Activated naive CD4-positive, alpha-beta T cell treated with anti-CD3 and anti-CD28 coated beads for 36 hours (primary cell): ENCODE measurements around the gene OPCML. TPM values are rescaled to one million over a fixed set of nuclear protein-coding genes. Genes with fewer than 3 reads are reported as not detected.

Experiments
- CTCF ChIA-PET: fragments of 350-600 bp; sonication (Branson Sonifier 250); formaldehyde crosslinking; loops from one replicate; lab custom pipeline; 2021; ENCODE audit warnings: antibody characterized with exemption; lab: Charles Lee
- DNase-seq: peaks from one replicate; pipeline ENCODE4 v3.0.0-alpha.2; 2020
- H3K27ac Mint-ChIP-seq: one replicate; pipeline ENCODE4 v1.8.0; 2021; ENCODE audit warnings: mild to moderate bottlenecking, mixed read lengths
- H3K27me3 Mint-ChIP-seq: one replicate; pipeline ENCODE4 v1.8.0; 2021; ENCODE audit warnings: low read depth, mixed read lengths
- H3K36me3 Mint-ChIP-seq: one replicate; pipeline ENCODE4 v1.8.0; 2021; ENCODE audit warnings: low read depth, mixed read lengths
- H3K4me1 Mint-ChIP-seq: one replicate; pipeline ENCODE4 v1.8.0; 2021; ENCODE audit warnings: low read depth, mixed read lengths
- H3K4me3 Mint-ChIP-seq: one replicate; pipeline ENCODE4 v1.8.0; 2021; ENCODE audit warnings: mild to moderate bottlenecking, moderate library complexity, mixed read lengths
- H3K9me3 Mint-ChIP-seq: one replicate; pipeline ENCODE4 v1.8.0; 2021; ENCODE audit warnings: mixed read lengths
- intact Hi-C: fragments of 100-400 bp; cut with micrococcal nuclease; formaldehyde crosslinking; loops from one replicate; pipeline ENCODE4 v1.15.1; 2023
- total RNA-seq, 2 experiments: library from RNA; stranded (reverse); gene quantifications; one replicate each; pipeline ENCODE4 v1.2.3, GENCODE V29; 2021

The OPCML gene
- total RNA-seq, 2 experiments from 2014 or later: not detected

DNA sequence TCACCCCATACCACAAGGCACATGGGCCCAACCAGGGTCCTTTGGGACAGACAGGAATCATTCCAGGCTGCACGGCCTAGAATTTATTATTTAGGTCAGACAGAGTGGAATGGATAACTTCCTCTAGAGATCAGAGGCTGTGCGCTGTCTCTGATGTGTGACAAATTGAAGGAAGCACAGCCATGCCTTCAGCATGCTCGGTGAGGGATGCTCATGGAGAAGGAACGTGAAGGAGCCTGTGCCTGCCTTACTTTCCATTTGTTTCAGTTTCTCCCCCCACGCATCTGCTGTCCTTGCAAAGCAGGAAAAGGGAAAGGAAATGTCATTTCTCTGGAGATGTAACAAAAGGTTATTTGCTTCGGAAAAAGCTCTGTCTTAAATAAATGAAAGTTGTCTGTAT, 644.1 kb downstream of the OPCML start:
- no peak for DNase-seq
- intact Hi-C loops: no loop called here
- CTCF ChIA-PET: interaction anchor here (0.6 kb wide), 1 partner anchor 965 kb away, joined by 3 read pairs; no protein-coding TSS in a partner anchor
- peaks cover 5% of the 10 kb centered on the region for H3K27me3 Mint-ChIP-seq
- H3K4me1 Mint-ChIP-seq: no peaks in the 10 kb centered on the region
- H3K27ac Mint-ChIP-seq: no peak overlapping the region
- H3K9me3 Mint-ChIP-seq: peaks cover 2% of the 10 kb centered on the region
- no peaks in the 10 kb centered on the region for H3K36me3 Mint-ChIP-seq
- H3K4me3 Mint-ChIP-seq: no peak overlapping the region

DNA sequence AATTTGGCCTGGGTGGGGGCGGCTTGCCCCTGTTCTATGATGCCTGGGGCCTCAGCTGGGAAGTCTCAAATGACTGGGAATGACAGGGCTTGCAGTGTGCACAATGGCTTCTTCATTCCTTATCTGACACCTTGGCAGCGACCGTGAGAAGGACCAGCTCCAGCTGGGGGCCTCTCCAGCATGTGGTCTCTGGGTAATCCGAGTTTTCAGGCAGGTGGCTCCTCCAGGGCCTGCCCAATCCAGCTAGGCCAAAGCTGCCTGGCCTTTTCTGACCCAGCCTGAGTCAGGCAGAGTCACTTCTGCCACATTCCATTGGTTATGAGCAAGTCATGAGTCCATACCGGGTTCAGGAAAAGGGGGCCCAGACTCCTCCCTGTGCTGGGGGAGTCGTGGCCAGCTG, 646.0 kb downstream of the OPCML start:
- Mint-ChIP-seq H3K27me3 (peaks cover 5% of the 10 kb centered on the region), H3K27ac (no peak overlapping the region), H3K4me1 (no peaks in the 10 kb centered on the region), H3K36me3 (no peaks in the 10 kb centered on the region), H3K9me3 (no peaks in the 10 kb centered on the region), H3K4me3 (no peak overlapping the region)
- CTCF ChIA-PET: no interaction called here
- intact Hi-C loops: no loop called here
- DNase-seq: no peak

- Mint-ChIP-seq H3K4me1 (no peaks in the 10 kb centered on the region), H3K27me3 (peaks cover 3% of the 10 kb centered on the region), H3K36me3 (no peaks in the 10 kb centered on the region), H3K9me3 (no peaks in the 10 kb centered on the region), H3K4me3 (no peak overlapping the region), H3K27ac (no peak overlapping the region)
- DNase-seq: no peak
- CTCF ChIA-PET: no interaction called here
- intact Hi-C loops: no loop called here
Observed at GRCh38 chr11:132883241-132883640, 649.1 kb downstream of the OPCML start.

DNA sequence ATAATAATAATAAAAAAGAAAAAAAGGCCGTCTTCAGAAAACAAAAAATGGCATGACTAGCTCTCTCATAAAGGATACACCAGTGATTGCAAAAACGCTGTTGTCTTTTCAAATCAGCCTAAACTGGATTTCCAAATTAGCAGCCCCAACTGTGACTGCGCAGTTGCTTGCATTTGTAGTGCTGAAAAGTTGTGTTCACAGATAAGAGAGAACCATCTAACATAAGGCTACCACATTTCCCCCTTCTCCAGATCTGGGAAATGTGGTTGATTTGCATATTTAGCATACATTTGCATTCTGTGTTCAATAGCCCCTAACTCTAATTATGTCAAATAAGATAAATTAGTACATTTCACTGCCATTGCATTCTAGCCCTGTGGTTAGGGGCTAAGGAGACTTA, 650.7 kb downstream of the OPCML start:
- Mint-ChIP-seq H3K27me3 (no peaks in the 10 kb centered on the region), H3K4me3 (no peak overlapping the region), H3K4me1 (no peaks in the 10 kb centered on the region), H3K27ac (no peak overlapping the region), H3K36me3 (no peaks in the 10 kb centered on the region), H3K9me3 (no peaks in the 10 kb centered on the region)
- CTCF ChIA-PET: no interaction called here
- DNase-seq: no peak
- intact Hi-C loops: no loop called here

DNA sequence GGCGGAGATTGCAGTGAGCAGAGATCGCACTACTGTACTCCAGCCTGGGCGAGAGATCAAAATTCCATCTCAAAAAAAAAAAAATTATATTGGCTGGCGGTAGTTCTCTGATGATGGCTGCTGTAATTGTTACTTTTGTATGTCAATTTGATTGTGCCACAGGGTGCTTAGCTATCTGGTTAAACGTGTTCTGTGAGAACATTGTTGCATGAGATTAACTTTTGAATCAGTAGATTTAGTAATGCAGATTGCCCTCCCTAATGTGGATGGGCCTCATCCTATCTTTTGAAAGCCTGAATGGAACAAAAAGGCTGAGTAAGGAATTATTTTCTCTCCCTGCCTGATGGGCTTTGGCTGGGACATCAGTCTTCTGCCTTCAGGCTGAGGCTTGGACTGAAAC, 654.2 kb downstream of the OPCML start:
- Mint-ChIP-seq H3K27ac (no peak overlapping the region), H3K36me3 (no peaks in the 10 kb centered on the region), H3K4me3 (no peak overlapping the region), H3K4me1 (no peaks in the 10 kb centered on the region), H3K9me3 (no peaks in the 10 kb centered on the region), H3K27me3 (no peaks in the 10 kb centered on the region)
- intact Hi-C loops: no loop called here
- CTCF ChIA-PET: interaction anchor here (0.6 to 0.7 kb wide), 2 partner anchors 9 to 46 kb away, joined by 3 read pairs; no protein-coding TSS in a partner anchor
- no peak for DNase-seq

DNA sequence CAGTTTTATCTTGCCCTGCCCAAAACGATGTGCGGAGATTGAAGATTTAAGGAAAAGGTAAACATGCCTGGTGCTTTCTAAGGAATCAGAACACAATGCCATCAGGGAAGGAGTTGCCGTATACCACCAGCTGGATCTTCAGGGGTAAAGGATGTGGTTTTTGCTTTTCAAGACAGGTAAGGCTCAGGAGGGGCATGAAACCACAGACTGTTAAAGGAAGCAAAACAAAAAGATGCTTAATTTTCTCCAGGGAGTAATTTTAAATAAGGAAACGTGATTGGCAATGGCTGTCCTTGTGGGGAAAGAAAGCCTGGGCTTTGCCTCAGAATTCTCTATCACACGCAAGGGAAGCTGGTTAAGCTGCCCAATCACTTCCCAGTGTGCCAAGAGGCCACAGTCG, 655.6 kb downstream of the OPCML start:
- no peak for DNase-seq
- no peaks in the 10 kb centered on the region for H3K9me3 Mint-ChIP-seq
- H3K4me3 Mint-ChIP-seq: no peak overlapping the region
- H3K4me1 Mint-ChIP-seq: no peaks in the 10 kb centered on the region
- H3K36me3 Mint-ChIP-seq: no peaks in the 10 kb centered on the region
- H3K27me3 Mint-ChIP-seq: no peaks in the 10 kb centered on the region
- CTCF ChIA-PET: no interaction called here
- intact Hi-C loops: no loop called here
- H3K27ac Mint-ChIP-seq: no peak overlapping the region

DNA sequence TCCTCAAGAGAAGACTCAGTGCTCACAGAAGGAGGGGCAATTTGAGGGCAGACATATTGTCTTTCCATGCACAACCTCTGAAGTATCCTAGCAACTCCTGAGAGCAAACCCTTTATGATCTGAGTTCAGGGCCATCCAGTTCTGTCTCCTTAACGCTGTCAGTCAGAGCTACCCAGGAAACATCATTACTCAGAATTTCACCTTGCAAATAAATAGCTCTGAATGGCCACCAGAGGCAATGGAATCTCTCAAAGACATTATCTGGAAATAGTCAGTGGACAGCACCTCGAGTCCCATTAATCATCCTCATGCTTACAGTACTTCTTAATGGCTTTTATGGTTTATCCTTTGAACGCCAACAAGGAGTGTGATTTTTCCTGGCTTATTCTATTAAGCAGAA, 656.1 kb downstream of the OPCML start:
- no peak for DNase-seq
- H3K27me3 Mint-ChIP-seq: no peaks in the 10 kb centered on the region
- H3K4me1 Mint-ChIP-seq: no peaks in the 10 kb centered on the region
- no peaks in the 10 kb centered on the region for H3K36me3 Mint-ChIP-seq
- no peaks in the 10 kb centered on the region for H3K9me3 Mint-ChIP-seq
- CTCF ChIA-PET: no interaction called here
- no peak overlapping the region for H3K27ac Mint-ChIP-seq
- intact Hi-C loops: no loop called here
- H3K4me3 Mint-ChIP-seq: no peak overlapping the region

GRCh38 chr11:132874638-132875037, 657.7 kb downstream of the OPCML start:
- intact Hi-C loops: no loop called here
- Mint-ChIP-seq H3K27ac (no peak overlapping the region), H3K9me3 (no peaks in the 10 kb centered on the region), H3K4me3 (no peak overlapping the region), H3K36me3 (no peaks in the 10 kb centered on the region), H3K27me3 (no peaks in the 10 kb centered on the region), H3K4me1 (no peaks in the 10 kb centered on the region)
- no peak for DNase-seq
- CTCF ChIA-PET: interaction anchor here (0.9 kb wide), 1 partner anchor 65 kb away, joined by 4 read pairs; no protein-coding TSS in a partner anchor

DNA sequence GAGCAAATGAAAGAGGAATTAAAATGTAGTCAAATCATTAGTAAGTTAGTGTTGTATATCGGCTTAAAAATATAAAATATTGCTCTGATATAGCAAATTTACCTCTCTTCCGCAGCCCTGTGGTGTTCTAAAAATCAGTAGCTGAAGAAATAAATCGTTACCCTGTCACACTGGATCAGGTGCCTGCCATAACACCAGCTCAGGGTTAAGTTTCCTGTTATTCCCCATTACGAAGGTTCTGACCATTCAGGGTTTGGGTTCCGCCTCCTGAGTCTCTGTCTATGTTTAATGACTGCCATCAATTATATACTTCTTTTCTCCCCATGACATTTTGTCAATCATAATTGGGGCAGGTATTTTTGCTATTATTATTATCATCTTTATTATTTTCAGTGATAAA, 658.5 kb downstream of the OPCML start:
- no peaks in the 10 kb centered on the region for H3K36me3 Mint-ChIP-seq
- H3K27me3 Mint-ChIP-seq: no peaks in the 10 kb centered on the region
- no peaks in the 10 kb centered on the region for H3K9me3 Mint-ChIP-seq
- H3K4me1 Mint-ChIP-seq: no peaks in the 10 kb centered on the region
- DNase-seq: no peak
- intact Hi-C loops: no loop called here
- CTCF ChIA-PET: no interaction called here
- H3K27ac Mint-ChIP-seq: no peak overlapping the region
- H3K4me3 Mint-ChIP-seq: no peak overlapping the region

DNA sequence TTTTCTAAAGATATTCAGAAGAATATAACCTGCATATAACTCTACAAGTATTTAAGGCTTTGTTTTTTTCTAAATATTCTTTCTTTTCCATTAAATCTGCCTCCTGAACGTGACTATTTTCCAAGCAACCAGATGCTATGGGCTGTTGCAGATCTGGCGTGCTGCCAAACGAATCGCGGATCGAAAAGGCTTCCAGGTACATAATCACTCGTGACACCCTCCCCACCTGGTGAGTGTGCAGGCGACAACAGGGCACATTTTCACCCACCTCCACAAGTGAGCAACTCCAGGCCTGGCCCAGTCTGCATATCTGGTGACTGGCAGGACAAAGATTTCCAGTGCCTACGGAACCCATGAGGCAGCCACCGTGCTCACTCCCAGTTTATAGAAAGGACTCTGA, 660.1 kb downstream of the OPCML start:
- Mint-ChIP-seq H3K36me3 (no peaks in the 10 kb centered on the region), H3K27me3 (no peaks in the 10 kb centered on the region), H3K27ac (no peak overlapping the region), H3K9me3 (no peaks in the 10 kb centered on the region), H3K4me3 (no peak overlapping the region), H3K4me1 (no peaks in the 10 kb centered on the region)
- CTCF ChIA-PET: no interaction called here
- DNase-seq: no peak
- intact Hi-C loops: no loop called here

DNA sequence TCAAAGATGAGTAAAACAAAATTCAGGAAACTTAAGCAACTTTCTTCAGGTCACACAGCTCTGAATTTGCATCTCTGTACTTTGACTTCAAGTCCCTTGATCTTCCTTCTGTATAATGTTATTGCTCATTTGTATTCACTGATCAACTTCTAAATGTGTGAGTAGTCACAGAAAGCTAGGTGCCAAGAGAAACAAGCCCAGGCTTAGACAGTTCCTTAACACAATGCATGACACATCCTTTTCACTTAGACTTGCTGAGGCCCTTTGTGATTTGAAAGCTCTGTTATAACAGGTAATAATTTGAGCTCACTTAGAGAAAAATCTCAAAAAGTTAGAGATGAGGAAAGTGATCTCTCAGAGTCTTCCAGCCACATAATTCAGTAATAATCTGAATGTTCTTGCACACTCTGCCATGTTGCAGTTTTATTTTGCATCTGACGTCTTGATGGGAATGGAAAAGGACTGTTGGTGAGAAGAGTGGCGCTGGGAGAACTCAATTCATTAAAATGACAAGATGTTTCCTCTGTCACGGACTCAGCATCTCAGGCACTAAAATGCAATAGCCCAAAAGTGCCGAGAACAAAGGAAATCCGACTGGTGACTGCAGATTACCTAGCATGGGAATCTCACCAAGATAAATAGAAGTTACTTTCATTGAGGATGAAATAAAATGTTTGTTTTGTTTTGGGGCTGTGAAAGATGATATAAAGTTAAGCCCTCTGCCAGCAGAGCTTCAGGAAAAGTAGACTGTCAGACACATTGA, 665.3 kb downstream of the OPCML start:
- Mint-ChIP-seq H3K4me3 (no peak overlapping the region), H3K9me3 (no peaks in the 10 kb centered on the region), H3K36me3 (no peaks in the 10 kb centered on the region), H3K27ac (no peak overlapping the region), H3K27me3 (no peaks in the 10 kb centered on the region), H3K4me1 (no peaks in the 10 kb centered on the region)
- CTCF ChIA-PET: no interaction called here
- no peak for DNase-seq
- intact Hi-C loops: no loop called here

DNA sequence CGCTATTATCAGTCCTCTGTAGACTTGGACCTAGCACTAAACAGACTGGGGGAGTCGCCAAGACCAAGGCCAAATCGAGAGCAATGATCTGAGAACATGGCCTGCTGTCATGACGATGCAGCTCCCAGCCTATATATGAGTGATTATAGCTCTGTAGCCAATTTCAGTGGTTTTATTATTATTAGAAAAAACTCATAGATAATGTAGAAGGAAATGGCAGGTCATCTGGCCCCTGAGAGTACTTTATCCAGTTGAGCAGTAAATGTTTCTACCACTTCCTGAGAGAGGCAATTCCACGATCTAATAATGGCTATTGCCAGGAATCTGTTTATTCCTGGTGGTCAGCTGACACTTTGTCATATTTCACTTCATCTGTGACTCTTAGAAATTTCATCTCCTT, 666.7 kb downstream of the OPCML start:
- H3K9me3 Mint-ChIP-seq: no peaks in the 10 kb centered on the region
- H3K27me3 Mint-ChIP-seq: no peaks in the 10 kb centered on the region
- no peaks in the 10 kb centered on the region for H3K36me3 Mint-ChIP-seq
- no peak overlapping the region for H3K27ac Mint-ChIP-seq
- DNase-seq: no peak
- H3K4me3 Mint-ChIP-seq: no peak overlapping the region
- no peaks in the 10 kb centered on the region for H3K4me1 Mint-ChIP-seq
- intact Hi-C loops: no loop called here
- CTCF ChIA-PET: no interaction called here

GRCh38 chr11:132864811-132865576, 667.3 kb downstream of the OPCML start:
- intact Hi-C loops: no loop called here
- no peaks in the 10 kb centered on the region for H3K27me3 Mint-ChIP-seq
- no peak overlapping the region for H3K4me3 Mint-ChIP-seq
- H3K36me3 Mint-ChIP-seq: no peaks in the 10 kb centered on the region
- no peak for DNase-seq
- CTCF ChIA-PET: no interaction called here
- no peaks in the 10 kb centered on the region for H3K9me3 Mint-ChIP-seq
- no peak overlapping the region for H3K27ac Mint-ChIP-seq
- H3K4me1 Mint-ChIP-seq: no peaks in the 10 kb centered on the region
